Mucosa of stomach (tissue), 1 donor: ENCODE data around the gene C8A.

Source experiments
- H3K27me3 ChIP-seq: one replicate; pipeline ENCODE4 v1.7.0; 2013; ENCODE audit warnings: mild to moderate bottlenecking, low read length; ENCODE audit not compliant: control insufficient read depth, insufficient read depth
- H3K36me3 ChIP-seq: one replicate; pipeline ENCODE4 v1.7.0; 2013; ENCODE audit warnings: low read length; ENCODE audit not compliant: control insufficient read depth, insufficient read depth
- H3K4me1 ChIP-seq: one replicate; pipeline ENCODE4 v1.7.0; 2013; ENCODE audit warnings: mild to moderate bottlenecking, low read length; ENCODE audit not compliant: control insufficient read depth, insufficient read depth
- H3K4me3 ChIP-seq: one replicate; pipeline ENCODE4 v1.7.0; 2013; ENCODE audit warnings: low read length
- H3K9ac ChIP-seq: one replicate; pipeline ENCODE4 v1.7.0; 2013; ENCODE audit warnings: mild to moderate bottlenecking, low read length, moderate library complexity
- H3K9me3 ChIP-seq: one replicate; pipeline ENCODE4 v1.7.0; 2013; ENCODE audit warnings: mild to moderate bottlenecking, low read length, moderate library complexity; ENCODE audit not compliant: control insufficient read depth
- donor health status: Pancreatic carcinoma.

C8A gene

DNA sequence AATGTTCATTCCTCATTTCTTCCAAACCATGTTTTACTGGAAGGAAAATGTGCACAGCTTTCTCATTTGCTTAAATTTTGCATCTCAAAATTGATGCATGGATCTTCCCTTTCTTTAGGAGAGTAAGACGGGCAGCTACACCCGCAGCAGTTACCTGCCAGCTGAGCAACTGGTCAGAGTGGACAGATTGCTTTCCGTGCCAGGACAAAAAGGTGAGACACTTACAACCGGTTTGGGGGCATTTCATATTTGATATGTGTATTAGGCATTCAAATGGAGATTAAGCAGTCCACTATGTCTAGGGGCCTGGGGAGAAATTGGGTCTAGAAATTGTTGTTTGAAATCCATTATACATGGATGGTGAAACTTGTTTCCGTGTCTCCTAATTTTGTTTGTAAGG is 12.9 kb downstream of the C8A start:
- H3K27me3 ChIP-seq, result no peaks in the 10 kb centered on the region
- no peaks in the 10 kb centered on the region for H3K36me3 ChIP-seq
- no peaks in the 10 kb centered on the region for H3K4me1 ChIP-seq
- H3K9ac ChIP-seq, result no peak overlapping the region
- no peak overlapping the region for H3K4me3 ChIP-seq
- H3K9me3 ChIP-seq, result no peaks in the 10 kb centered on the region

DNA sequence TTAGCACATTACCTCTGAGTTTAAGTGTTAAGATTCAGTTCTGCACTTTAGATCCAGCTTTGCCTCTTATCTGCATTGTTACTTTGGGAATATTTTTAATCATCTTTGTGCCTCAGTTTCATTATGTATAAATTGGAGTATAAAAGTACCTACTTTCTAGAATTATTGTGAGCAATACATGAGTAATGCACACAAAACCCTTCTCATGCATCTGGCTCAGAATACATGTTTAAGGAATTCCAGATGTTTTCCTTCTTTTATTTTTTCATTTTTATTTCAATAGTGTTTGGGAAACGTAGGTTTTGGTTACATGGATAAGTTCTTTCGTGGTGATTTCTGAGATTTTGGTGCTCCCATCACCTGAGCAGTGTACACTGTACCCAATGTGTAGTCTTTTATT is 14.2 kb downstream of the C8A start:
- Histone ChIP-seq H3K4me3 (no peak overlapping the region), H3K36me3 (no peaks in the 10 kb centered on the region), H3K4me1 (no peaks in the 10 kb centered on the region), H3K9me3 (no peaks in the 10 kb centered on the region), H3K9ac (no peak overlapping the region), H3K27me3 (no peaks in the 10 kb centered on the region)

DNA sequence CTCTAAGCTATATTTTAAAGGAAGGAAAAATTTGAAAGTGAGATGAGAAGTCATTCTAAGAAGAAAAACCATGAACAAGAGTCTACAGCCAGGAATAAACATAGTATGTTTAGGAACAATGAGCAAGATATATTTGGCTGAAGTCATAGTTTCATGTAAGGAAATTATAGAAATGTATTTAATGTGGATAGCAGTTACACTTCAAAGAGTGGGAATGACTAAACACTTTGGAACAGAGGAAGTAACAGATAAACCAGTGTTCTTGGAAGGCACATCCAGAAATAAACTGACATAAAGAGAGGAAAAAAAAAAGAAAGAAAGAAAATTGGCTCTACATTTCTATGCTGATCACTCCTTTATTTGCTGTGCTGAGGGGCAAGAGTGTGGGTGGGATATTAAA is 18.0 kb downstream of the C8A start:
- Histone ChIP-seq H3K9me3 (no peaks in the 10 kb centered on the region), H3K36me3 (no peaks in the 10 kb centered on the region), H3K4me3 (no peak overlapping the region), H3K9ac (no peak overlapping the region), H3K4me1 (no peaks in the 10 kb centered on the region), H3K27me3 (no peaks in the 10 kb centered on the region)

DNA sequence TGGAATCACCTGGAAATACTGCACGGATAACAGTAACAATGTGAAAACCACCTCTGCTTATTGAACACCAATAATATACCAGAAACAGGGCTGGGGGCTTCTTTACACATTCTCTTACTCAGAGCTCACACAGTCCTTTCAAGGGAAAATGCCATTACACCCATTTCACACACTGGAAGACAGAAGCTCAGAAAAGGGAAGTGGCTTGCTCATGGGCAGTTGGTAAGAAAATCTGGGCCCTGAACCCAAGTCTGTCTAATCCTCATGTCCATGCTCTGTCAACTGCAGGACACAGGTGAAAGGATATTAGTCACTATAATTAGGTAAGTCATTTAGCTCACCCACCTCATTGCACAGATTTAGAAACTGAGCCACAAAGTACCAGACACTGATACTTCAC is 18.6 kb downstream of the C8A start:
- H3K9me3 ChIP-seq, result no peaks in the 10 kb centered on the region
- no peaks in the 10 kb centered on the region for H3K27me3 ChIP-seq
- no peak overlapping the region for H3K4me3 ChIP-seq
- H3K4me1 ChIP-seq, result no peaks in the 10 kb centered on the region
- H3K9ac ChIP-seq, result no peak overlapping the region
- no peaks in the 10 kb centered on the region for H3K36me3 ChIP-seq

DNA sequence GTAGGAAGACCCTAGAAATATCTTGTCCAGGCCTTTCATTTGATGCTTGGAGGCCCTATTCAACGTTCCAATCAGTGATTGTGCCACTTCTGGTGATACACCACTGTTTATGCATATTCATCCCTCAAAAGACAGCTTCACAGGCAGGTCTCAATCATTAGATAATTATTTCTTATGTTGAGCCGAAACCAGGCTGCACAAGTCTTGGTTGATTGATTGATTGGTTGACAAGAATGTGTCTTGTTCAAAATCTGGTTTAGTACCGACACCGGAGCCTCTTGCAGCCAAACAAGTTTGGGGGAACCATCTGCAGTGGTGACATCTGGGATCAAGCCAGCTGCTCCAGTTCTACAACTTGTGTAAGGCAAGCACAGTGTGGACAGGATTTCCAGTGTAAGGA is 20.1 kb downstream of the C8A start:
- Histone ChIP-seq H3K9me3 (no peaks in the 10 kb centered on the region), H3K9ac (no peak overlapping the region), H3K4me1 (no peaks in the 10 kb centered on the region), H3K36me3 (no peaks in the 10 kb centered on the region), H3K27me3 (no peaks in the 10 kb centered on the region), H3K4me3 (no peak overlapping the region)

DNA sequence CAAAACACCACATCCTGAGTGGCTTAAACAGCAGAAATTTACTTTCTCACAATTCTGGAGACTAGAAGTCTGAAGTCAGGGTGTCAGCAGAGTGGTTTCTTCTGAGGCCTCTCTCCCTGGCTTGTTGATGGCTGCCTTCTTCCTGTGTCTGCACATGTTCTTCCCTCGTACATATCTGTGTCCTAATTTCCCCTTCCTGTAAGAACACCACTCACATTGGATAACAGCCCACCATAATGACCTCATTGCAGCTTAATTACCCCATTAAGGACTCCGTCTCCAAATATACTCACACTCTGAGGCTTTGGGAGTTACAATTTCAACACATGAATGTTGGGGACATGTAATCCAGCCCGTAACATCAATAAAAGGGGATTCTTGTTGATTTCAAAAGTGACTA is 23.4 kb downstream of the C8A start:
- Histone ChIP-seq H3K4me3 (no peak overlapping the region), H3K27me3 (no peaks in the 10 kb centered on the region), H3K9me3 (no peaks in the 10 kb centered on the region), H3K9ac (no peak overlapping the region), H3K4me1 (no peaks in the 10 kb centered on the region), H3K36me3 (no peaks in the 10 kb centered on the region)

DNA sequence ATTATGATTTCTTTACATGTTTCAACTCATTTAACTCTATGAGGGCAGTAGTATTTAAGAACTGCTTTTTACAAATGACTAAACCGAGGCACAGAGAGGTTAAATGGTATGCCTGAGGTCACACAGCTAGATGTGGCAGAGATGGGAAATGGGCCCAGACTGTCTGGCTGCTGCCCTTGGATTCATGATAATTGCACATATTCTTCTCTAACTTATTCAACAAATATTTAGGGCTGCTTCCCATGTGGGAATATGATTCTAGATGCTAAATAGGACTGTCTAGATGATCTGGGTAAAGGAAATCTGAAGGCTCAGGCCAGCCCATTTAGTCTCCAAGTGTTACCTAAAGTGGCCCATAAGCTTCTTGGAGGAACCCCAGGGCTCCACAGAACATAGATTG is 26.2 kb downstream of the C8A start:
- no peak overlapping the region for H3K9ac ChIP-seq
- H3K4me1 ChIP-seq, result no peaks in the 10 kb centered on the region
- H3K9me3 ChIP-seq, result no peaks in the 10 kb centered on the region
- H3K27me3 ChIP-seq, result no peaks in the 10 kb centered on the region
- H3K36me3 ChIP-seq, result no peaks in the 10 kb centered on the region
- no peak overlapping the region for H3K4me3 ChIP-seq

DNA sequence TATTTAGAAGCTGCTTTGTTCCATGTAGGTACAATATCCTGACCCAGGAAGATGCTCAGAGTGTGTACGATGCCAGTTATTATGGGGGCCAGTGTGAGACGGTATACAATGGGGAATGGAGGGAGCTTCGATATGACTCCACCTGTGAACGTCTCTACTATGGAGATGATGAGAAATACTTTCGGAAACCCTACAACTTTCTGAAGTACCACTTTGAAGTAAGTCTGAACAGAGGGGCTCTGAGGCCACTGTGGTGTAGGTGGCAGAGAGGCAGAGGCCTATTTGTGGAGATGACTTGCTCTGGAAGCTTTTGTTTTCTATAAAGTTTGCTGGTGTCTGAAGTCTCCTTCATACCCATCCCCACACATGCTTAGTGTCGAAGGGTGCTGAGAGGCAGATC is 26.8 kb downstream of the C8A start:
- no peaks in the 10 kb centered on the region for H3K4me1 ChIP-seq
- H3K4me3 ChIP-seq, result no peak overlapping the region
- no peak overlapping the region for H3K9ac ChIP-seq
- H3K36me3 ChIP-seq, result no peaks in the 10 kb centered on the region
- no peaks in the 10 kb centered on the region for H3K9me3 ChIP-seq
- H3K27me3 ChIP-seq, result no peaks in the 10 kb centered on the region

DNA sequence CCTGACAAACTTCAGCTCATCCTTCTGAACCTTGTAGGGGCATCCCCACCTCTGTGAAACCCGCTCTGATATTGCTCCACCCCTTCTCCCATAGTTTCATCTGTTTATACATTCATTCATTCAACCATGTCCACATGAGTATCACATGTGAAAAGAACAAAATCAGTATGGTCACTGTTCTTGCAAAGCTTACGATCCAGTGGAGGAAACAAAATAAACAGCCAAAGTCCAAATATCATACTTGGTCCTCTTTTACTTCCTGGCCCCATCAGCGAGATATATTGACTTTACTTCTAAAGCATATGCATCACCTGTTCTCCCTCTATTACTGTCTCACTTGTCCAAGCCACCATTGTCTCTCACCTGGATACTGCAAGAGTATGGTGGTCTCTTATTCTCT is 35.6 kb downstream of the C8A start:
- no peaks in the 10 kb centered on the region for H3K36me3 ChIP-seq
- no peaks in the 10 kb centered on the region for H3K27me3 ChIP-seq
- H3K4me3 ChIP-seq, result no peak overlapping the region
- H3K4me1 ChIP-seq, result no peaks in the 10 kb centered on the region
- H3K9ac ChIP-seq, result no peak overlapping the region
- no peaks in the 10 kb centered on the region for H3K9me3 ChIP-seq

DNA sequence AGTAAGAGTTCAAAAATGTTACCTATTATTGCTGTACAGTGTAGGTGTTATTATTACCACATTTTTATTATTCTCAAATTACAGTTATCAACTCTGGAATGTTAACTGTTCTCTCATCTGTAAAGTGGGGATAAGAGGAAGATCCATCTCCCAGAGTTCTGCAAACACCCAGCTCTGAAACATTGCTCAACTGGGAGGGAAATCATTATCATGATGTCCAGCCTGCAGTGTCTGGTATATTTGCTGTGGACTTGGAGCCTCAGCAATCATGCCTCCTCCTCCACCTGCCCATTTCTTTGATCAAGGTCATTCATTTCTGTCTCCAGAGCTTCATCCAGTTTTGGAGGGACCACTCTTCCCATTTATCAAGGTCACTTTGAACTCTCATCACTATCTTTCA is 39.4 kb downstream of the C8A start:
- Histone ChIP-seq H3K9ac (no peak overlapping the region), H3K27me3 (no peaks in the 10 kb centered on the region), H3K4me3 (no peak overlapping the region), H3K36me3 (no peaks in the 10 kb centered on the region), H3K4me1 (peaks cover 14% of the 10 kb centered on the region), H3K9me3 (no peaks in the 10 kb centered on the region)

DNA sequence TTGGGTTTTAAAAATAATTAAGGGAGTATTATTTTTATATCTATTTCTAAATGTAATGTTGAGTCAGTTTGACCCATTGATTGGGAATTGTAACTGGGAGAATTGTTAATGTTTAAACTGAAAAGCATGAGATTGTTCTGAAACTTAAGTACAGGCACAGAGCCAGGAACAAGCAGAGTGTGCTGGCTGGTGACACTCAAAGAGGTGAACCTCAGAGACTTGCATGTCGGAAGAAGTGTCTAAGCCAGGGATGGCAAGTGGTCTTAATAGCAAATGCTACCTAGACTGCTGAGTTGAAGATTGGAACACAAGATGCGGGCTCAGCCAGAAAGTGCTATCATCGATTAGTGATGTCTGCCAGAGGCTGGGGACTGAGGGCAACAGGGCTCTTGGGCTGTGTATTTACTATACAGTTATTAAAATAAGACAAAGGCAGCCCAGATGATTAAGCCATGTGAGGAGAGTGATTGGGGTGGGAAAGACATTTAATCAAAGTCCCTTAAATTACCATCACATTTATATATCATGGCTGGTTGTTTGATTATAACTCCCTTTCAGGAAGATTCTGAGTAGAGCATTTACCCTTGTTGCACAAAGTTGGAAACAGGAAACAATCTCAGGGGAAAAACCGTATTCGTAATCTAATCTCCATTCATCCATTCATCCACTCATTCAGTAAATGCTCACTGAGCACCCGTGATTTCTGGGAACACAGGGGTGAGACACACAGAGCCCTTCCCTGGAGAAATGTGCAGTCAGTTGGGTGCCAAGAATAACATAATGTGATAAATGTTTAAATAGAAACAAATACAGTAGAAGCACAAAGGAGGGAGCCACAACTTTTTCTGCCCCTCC is 42.8 kb downstream of the C8A start:
- Histone ChIP-seq H3K27me3 (no peaks in the 10 kb centered on the region), H3K9me3 (no peaks in the 10 kb centered on the region), H3K4me1 (peaks cover 14% of the 10 kb centered on the region), H3K4me3 (no peak overlapping the region), H3K9ac (no peak overlapping the region), H3K36me3 (no peaks in the 10 kb centered on the region)

DNA sequence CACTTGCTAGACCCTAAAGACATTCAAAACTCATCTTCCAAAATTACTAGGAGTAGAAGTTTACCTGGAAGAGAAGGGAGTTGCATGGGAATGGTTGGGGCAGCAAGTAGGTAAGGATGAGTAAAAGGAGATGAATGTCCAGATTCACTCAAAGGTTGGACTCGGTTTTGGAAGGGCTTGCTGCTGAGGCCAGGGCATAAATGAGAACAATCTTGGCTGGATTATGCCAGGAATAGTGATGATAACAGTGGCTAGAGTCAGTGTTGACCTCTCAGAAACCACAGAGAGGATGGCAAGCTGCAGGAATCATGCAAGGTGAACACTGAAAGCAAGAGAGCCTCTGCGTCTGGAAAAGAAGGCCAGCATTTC is 43.4 kb downstream of the C8A start:
- H3K9me3 ChIP-seq, result no peaks in the 10 kb centered on the region

DNA sequence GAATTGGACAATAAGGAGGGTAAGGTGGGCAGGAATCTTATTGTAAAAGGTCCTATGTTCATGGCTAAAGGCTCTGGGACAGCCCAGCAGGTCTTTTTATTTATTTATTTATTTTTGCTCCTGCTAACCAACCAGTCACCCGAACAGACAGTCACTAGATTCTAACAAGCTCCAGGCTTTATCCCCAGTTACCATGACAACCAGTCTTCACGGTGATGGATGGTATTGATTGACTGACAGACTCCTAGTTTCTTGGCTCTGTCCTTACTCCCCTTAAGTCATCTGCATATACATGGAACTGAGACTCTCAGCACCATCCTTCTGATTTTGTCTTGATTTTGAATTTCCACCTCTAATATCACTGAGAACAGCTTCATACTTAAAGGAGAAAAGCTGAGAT is 44.3 kb downstream of the C8A start:
- peaks cover 14% of the 10 kb centered on the region for H3K4me1 ChIP-seq
- no peak overlapping the region for H3K4me3 ChIP-seq
- no peaks in the 10 kb centered on the region for H3K9me3 ChIP-seq
- H3K36me3 ChIP-seq, result no peaks in the 10 kb centered on the region
- no peaks in the 10 kb centered on the region for H3K27me3 ChIP-seq
- H3K9ac ChIP-seq, result no peak overlapping the region

More for the DNA sequence above, 43.4 kb downstream of the C8A start:
- Histone ChIP-seq H3K9ac (no peak overlapping the region), H3K27me3 (no peaks in the 10 kb centered on the region), H3K4me3 (no peak overlapping the region), H3K36me3 (no peaks in the 10 kb centered on the region), H3K4me1 (peaks cover 14% of the 10 kb centered on the region)
